ENCODE results near the gene PODXL.

GRCh38 chr7:131544449-131545301, 11.8 kb downstream of the PODXL start:
- TF ChIP-seq, protein P1, sequence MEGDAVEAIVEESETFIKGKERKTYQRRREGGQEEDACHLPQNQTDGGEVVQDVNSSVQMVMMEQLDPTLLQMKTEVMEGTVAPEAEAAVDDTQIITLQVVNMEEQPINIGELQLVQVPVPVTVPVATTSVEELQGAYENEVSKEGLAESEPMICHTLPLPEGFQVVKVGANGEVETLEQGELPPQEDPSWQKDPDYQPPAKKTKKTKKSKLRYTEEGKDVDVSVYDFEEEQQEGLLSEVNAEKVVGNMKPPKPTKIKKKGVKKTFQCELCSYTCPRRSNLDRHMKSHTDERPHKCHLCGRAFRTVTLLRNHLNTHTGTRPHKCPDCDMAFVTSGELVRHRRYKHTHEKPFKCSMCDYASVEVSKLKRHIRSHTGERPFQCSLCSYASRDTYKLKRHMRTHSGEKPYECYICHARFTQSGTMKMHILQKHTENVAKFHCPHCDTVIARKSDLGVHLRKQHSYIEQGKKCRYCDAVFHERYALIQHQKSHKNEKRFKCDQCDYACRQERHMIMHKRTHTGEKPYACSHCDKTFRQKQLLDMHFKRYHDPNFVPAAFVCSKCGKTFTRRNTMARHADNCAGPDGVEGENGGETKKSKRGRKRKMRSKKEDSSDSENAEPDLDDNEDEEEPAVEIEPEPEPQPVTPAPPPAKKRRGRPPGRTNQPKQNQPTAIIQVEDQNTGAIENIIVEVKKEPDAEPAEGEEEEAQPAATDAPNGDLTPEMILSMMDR (IDR thresholded peaks at IDR 0.05), result no peak
- no peak for TF ChIP-seq POLR2A (IDR thresholded peaks at IDR 0.05)
